Measurements from ENCODE around the gene SRSF10.

DNA sequence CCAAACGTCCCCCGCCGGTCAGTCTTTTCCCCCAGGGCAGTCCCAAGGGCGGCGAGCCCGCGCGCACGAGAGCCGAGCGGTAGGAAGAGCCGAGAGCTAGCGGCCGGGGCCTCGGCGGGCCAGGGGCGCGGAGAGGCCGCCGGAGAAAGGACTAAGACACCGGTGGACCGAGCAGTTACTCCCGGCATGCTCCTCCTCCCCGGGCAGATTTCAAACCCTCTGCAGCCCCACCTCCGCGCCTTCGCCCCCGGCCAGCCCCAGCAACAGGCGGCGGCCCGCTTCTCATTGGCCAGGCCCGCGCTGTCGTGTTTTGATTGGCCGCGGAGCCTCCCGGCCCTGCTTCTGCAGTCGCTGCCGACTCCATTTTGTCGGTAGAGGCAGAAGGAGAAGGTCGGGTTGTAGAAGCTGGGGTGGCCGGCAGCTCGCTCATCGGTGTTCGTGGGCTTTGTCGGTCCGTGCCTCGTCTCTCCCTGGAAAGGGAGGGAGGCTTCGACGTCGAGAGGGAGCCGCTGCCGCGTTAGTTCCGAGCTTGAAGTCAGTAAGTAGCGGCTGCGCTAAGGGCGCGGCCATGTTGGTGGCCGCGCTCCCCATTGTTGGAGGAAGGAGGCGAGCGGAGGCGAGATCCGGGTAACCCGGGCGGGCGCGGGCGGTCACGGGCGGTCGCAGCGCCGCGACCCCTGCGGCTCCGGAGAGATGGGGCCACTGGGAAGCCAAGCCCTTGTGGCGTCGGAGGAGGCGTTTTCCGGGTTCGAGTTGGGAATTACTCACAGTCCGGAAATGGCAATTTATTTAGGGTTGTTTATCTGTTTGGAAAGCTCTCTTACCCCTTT lies 20.5 kb downstream of the SRSF10 start, which contains the start of gene PNRC2:
- TF ChIP-seq ZNF621 (tag by site-specific recombination; IDR thresholded peaks at IDR 0.05) (no peak), ZNF660 (tag by site-specific recombination; IDR thresholded peaks at IDR 0.05) (peak; percentile 43)
